Nephron progenitor cell (in vitro differentiated cells): ENCODE data around the gene EML2.

ENCODE experiments used
- DNase-seq: peaks from one replicate; pipeline ENCODE4 v3.0.0; 2021
- H3K27ac Mint-ChIP-seq: 2 replicates; pipeline ENCODE4 v1.8.0; 2021; ENCODE audit warnings: mild to moderate bottlenecking, moderate library complexity, mixed read lengths
- H3K27me3 Mint-ChIP-seq: 2 replicates; pipeline ENCODE4 v1.8.0; 2021; ENCODE audit warnings: mild to moderate bottlenecking, low read depth, mixed read lengths; ENCODE audit not compliant: poor library complexity
- H3K36me3 Mint-ChIP-seq: 2 replicates; pipeline ENCODE4 v1.8.0; 2021; ENCODE audit warnings: low read depth, mixed read lengths
- H3K4me1 Mint-ChIP-seq: 2 replicates; pipeline ENCODE4 v1.8.0; 2021; ENCODE audit warnings: mixed read lengths
- H3K4me3 Mint-ChIP-seq: 2 replicates; pipeline ENCODE4 v1.8.0; 2021; ENCODE audit warnings: mild to moderate bottlenecking, moderate library complexity, mixed read lengths
- H3K9me3 Mint-ChIP-seq: 2 replicates; pipeline ENCODE4 v1.8.0; 2021; ENCODE audit warnings: mild to moderate bottlenecking, moderate library complexity, mixed read lengths
- TF ChIP-seq, protein P1 (sequence below): fragments of 200-600 bp; sonication (generic); IDR thresholded peaks from 2 replicates; pipeline ENCODE4 v1.5.0; 2021; ENCODE audit warnings: antibody characterized with exemption

The EML2 gene

DNA sequence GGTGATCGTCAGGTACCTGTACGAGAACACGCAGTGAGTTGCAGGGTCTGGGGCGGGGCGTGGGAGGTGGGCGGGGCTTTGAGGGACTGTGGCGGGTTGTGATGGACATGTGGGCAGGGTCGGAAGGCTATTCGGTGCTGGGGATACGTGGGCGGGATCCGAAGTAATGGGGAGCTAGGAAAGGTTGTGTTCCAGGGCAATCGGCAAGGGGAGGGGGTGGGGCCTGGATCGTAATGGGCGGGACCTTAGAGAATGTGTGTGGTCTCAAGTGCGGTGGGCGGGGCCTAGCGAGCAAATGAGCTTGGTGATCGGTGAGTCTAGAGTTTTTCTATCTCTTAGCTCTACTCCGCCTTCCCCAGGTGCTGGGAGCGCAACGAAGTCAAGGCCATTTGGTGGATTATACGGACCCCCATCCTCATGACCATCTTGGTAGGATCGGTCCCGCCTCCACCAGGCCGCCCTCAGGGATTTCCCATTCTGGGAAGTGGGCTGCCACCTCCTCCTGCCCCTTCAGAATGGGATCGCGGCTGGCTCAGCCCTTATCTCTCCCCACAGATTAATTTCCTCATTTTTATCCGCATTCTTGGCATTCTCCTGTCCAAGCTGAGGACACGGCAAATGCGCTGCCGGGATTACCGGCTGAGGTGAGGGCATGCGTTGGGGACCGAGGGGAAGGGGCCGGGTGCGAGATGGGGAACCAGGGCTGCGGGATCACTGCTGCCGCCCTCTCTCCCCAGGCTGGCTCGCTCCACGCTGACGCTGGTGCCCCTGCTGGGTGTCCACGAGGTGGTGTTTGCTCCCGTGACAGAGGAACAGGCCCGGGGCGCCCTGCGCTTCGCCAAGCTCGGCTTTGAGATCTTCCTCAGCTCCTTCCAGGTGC is 38.4 kb upstream of the EML2 start:
- TF ChIP-seq, protein P1, sequence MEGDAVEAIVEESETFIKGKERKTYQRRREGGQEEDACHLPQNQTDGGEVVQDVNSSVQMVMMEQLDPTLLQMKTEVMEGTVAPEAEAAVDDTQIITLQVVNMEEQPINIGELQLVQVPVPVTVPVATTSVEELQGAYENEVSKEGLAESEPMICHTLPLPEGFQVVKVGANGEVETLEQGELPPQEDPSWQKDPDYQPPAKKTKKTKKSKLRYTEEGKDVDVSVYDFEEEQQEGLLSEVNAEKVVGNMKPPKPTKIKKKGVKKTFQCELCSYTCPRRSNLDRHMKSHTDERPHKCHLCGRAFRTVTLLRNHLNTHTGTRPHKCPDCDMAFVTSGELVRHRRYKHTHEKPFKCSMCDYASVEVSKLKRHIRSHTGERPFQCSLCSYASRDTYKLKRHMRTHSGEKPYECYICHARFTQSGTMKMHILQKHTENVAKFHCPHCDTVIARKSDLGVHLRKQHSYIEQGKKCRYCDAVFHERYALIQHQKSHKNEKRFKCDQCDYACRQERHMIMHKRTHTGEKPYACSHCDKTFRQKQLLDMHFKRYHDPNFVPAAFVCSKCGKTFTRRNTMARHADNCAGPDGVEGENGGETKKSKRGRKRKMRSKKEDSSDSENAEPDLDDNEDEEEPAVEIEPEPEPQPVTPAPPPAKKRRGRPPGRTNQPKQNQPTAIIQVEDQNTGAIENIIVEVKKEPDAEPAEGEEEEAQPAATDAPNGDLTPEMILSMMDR: no peak
- Mint-ChIP-seq H3K9me3 (no peaks in the 10 kb centered on the region), H3K4me3 (peak overlapping the region; percentile 73), H3K27me3 (peaks cover 94% of the 10 kb centered on the region), H3K4me1 (peaks cover 10% of the 10 kb centered on the region), H3K36me3 (no peaks in the 10 kb centered on the region), H3K27ac (no peak overlapping the region)
- peak; percentile 84 for DNase-seq

DNA sequence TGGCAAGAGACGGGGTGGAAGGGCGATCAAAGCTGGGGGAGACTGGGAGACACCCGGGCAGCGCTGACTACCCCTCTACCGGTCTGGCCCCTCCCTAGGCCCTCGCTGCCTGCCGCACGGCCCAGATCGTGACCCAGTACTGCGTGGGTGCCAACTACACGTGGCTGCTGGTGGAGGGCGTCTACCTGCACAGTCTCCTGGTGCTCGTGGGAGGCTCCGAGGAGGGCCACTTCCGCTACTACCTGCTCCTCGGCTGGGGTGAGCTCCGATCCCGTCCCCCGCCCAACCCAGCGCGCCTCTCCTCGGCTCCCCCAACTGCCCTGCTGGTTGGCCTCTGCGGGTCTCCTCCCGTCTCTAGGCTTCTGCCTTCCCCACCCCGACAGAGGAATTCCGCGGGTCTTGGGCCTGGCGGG is 37.7 kb upstream of the EML2 start:
- no peak for DNase-seq

DNA sequence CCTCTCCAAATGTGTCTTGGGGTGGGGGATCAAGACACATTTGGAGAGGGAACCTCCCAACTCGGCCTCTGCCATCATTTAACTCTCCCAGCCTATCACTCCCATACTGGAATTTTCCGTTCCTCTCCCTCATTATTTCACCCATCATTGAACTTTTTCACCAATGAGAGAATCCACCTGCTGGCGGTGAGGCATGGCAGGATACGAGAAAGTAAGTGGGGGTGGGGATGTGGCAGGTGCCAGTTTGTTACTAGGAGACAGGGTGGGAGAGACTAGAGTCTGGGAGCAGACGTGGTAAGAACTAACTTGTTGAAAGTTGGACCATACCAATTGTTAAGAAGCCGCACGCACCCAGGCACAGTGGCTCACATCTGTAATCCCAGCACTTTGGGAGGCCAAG is 35.7 kb upstream of the EML2 start:
- no peaks in the 10 kb centered on the region for H3K9me3 Mint-ChIP-seq
- peaks cover 19% of the 10 kb centered on the region for H3K4me1 Mint-ChIP-seq
- H3K27me3 Mint-ChIP-seq: peaks cover 99% of the 10 kb centered on the region
- no peak overlapping the region for H3K27ac Mint-ChIP-seq
- TF ChIP-seq, protein P1: no peak
- DNase-seq: no peak
- H3K4me3 Mint-ChIP-seq: no peak overlapping the region
- no peaks in the 10 kb centered on the region for H3K36me3 Mint-ChIP-seq

More for the DNA sequence above, 37.7 kb upstream of the EML2 start:
- Mint-ChIP-seq H3K27me3 (peaks cover 97% of the 10 kb centered on the region), H3K36me3 (no peaks in the 10 kb centered on the region), H3K27ac (no peak overlapping the region), H3K9me3 (no peaks in the 10 kb centered on the region), H3K4me1 (peaks cover 7% of the 10 kb centered on the region), H3K4me3 (peak overlapping the region; percentile 68)
- TF ChIP-seq, protein P1: no peak

DNA sequence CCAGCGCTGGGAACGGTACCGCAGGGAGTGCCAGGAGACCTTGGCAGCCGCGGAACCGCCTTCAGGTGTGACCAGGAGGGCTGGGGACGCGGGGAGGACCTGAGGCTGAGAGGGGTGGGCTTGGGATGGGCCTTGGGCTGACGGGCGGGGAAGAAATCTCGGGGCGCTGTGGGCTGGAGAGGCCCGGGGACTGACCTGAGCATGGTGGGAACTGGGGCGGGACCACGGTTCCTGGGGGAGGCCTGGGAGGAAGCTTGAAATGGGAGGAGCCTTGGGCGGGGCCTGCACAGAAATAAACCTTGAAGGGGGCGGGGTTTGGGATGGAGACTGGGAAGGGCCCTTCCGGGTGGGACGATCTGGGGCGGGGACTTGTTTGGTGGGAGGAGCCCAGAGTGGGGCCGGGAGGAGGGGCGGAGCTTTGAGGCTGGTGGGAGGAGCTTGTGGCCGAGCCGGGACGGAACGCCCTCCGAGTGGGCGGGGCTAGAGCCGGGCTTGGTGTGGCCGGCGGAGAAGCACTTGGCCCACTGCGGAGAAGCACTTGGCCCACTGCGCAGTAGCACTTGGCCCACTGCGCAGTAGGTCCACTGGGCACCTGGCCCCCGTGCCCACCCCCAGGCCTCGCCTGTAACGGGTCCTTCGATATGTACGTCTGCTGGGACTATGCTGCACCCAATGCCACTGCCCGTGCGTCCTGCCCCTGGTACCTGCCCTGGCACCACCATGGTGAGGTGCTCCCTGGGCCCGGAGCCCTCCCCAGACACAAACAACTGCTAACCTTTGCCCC is 31.7 kb upstream of the EML2 start:
- H3K27me3 Mint-ChIP-seq: peaks cover 90% of the 10 kb centered on the region
- H3K9me3 Mint-ChIP-seq: no peaks in the 10 kb centered on the region
- no peaks in the 10 kb centered on the region for H3K36me3 Mint-ChIP-seq
- DNase-seq: peak; percentile 95
- TF ChIP-seq, protein P1: no peak
- no peak overlapping the region for H3K27ac Mint-ChIP-seq
- H3K4me3 Mint-ChIP-seq: peak overlapping the region; percentile 81
- H3K4me1 Mint-ChIP-seq: peaks cover 30% of the 10 kb centered on the region

DNA sequence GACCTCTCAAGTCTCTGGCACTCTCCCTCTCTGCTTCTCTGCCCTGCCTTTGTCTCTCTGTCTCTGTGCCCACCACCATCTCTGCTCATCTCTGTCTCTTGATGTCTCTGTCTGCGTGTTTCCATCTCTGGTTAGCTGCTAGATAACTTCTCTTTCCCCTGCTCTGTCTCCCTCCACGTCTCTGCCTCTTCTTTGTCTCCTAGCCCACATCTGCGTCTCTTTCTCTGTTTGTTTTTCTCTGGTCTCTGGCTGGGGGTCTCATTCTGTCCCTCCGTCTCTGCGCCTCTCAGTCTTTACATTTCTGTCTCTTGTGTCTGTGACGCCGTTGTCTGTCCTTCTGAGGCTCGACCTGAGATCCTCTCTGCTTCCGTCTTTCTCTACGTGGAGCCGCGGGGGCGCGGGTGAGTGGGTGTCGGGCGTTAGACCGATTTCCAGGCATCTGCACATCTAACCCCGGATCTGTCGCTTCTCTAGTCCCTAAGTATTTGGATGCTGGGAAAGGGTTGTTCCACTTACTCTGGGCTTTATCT is 29.2 kb upstream of the EML2 start:
- peaks cover 41% of the 10 kb centered on the region for H3K4me1 Mint-ChIP-seq
- TF ChIP-seq, protein P1: no peak
- no peak overlapping the region for H3K27ac Mint-ChIP-seq
- peaks cover 68% of the 10 kb centered on the region for H3K27me3 Mint-ChIP-seq
- H3K9me3 Mint-ChIP-seq: no peaks in the 10 kb centered on the region
- H3K36me3 Mint-ChIP-seq: no peaks in the 10 kb centered on the region
- no peak for DNase-seq
- peak overlapping the region; percentile 80 for H3K4me3 Mint-ChIP-seq
